HL-60 (cell line): ENCODE measurements around the gene CPNE4.

Experiments
- GABPA ChIP-seq: IDR thresholded peaks from 2 replicates; pipeline ENCODE4 v1.6.1; 2012; ENCODE audit warnings: low read depth
- POLR2AphosphoS5 ChIP-seq: IDR thresholded peaks from 2 replicates; pipeline ENCODE4 v1.6.1; 2012; ENCODE audit warnings: low read depth
- SPI1 ChIP-seq: IDR thresholded peaks from 2 replicates; pipeline ENCODE4 v1.6.1; 2012; ENCODE audit warnings: low read depth, mild to moderate bottlenecking, borderline replicate concordance
- TF ChIP-seq, protein P1 (sequence below): IDR thresholded peaks from one replicate; pipeline ENCODE4 v1.5.1; 2011; ENCODE audit warnings: low read length, control low read depth, inconsistent platforms; ENCODE audit not compliant: insufficient read depth
- TF ChIP-seq, protein P2 (sequence below): IDR thresholded peaks from 2 replicates; pipeline ENCODE4 v1.6.1; 2012; ENCODE audit warnings: low read depth; ENCODE audit not compliant: insufficient replicate concordance

DNA sequence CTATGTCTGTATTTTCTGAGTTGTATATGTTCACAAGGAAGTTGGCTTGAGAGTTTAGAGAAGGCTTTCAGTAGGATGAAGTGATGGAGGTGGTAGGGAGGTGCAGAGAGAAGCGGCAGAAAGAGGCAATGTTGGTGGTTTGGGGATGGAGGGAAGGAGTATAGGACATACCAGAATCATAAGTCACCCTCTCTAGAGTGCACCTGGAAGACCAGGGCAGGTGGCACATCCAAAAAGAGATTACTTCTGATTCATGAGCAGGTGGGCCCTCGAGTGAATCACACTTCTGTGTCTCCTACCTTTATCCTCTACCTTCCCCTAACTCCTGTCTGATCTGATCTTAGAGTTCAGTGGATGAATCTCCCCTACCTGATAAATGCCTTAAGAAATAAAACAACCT is 490.3 kb downstream of the CPNE4 start:
- TF ChIP-seq, protein P1, sequence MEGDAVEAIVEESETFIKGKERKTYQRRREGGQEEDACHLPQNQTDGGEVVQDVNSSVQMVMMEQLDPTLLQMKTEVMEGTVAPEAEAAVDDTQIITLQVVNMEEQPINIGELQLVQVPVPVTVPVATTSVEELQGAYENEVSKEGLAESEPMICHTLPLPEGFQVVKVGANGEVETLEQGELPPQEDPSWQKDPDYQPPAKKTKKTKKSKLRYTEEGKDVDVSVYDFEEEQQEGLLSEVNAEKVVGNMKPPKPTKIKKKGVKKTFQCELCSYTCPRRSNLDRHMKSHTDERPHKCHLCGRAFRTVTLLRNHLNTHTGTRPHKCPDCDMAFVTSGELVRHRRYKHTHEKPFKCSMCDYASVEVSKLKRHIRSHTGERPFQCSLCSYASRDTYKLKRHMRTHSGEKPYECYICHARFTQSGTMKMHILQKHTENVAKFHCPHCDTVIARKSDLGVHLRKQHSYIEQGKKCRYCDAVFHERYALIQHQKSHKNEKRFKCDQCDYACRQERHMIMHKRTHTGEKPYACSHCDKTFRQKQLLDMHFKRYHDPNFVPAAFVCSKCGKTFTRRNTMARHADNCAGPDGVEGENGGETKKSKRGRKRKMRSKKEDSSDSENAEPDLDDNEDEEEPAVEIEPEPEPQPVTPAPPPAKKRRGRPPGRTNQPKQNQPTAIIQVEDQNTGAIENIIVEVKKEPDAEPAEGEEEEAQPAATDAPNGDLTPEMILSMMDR, result no peak
- TF ChIP-seq, protein P2, sequence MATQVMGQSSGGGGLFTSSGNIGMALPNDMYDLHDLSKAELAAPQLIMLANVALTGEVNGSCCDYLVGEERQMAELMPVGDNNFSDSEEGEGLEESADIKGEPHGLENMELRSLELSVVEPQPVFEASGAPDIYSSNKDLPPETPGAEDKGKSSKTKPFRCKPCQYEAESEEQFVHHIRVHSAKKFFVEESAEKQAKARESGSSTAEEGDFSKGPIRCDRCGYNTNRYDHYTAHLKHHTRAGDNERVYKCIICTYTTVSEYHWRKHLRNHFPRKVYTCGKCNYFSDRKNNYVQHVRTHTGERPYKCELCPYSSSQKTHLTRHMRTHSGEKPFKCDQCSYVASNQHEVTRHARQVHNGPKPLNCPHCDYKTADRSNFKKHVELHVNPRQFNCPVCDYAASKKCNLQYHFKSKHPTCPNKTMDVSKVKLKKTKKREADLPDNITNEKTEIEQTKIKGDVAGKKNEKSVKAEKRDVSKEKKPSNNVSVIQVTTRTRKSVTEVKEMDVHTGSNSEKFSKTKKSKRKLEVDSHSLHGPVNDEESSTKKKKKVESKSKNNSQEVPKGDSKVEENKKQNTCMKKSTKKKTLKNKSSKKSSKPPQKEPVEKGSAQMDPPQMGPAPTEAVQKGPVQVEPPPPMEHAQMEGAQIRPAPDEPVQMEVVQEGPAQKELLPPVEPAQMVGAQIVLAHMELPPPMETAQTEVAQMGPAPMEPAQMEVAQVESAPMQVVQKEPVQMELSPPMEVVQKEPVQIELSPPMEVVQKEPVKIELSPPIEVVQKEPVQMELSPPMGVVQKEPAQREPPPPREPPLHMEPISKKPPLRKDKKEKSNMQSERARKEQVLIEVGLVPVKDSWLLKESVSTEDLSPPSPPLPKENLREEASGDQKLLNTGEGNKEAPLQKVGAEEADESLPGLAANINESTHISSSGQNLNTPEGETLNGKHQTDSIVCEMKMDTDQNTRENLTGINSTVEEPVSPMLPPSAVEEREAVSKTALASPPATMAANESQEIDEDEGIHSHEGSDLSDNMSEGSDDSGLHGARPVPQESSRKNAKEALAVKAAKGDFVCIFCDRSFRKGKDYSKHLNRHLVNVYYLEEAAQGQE, result no peak
- TF ChIP-seq POLR2AphosphoS5, result no peak
- no peak for TF ChIP-seq GABPA
- no peak for TF ChIP-seq SPI1
